Astrocyte (in vitro differentiated cells and primary cell): ENCODE measurements around the gene PPIF.

Experiments
- EZH2 ChIP-seq: IDR thresholded peaks from 2 replicates; pipeline ENCODE4 v1.6.1; 2012; ENCODE audit warnings: mild to moderate bottlenecking, low read length, inconsistent platforms; ENCODE audit not compliant: insufficient read depth
- TF ChIP-seq, protein P1 (sequence below): IDR thresholded peaks from 2 replicates; pipeline ENCODE4 v1.5.1; 2011; ENCODE audit warnings: low read depth, mild to moderate bottlenecking, inconsistent platforms, low read length, moderate library complexity; ENCODE audit not compliant: insufficient read depth

DNA sequence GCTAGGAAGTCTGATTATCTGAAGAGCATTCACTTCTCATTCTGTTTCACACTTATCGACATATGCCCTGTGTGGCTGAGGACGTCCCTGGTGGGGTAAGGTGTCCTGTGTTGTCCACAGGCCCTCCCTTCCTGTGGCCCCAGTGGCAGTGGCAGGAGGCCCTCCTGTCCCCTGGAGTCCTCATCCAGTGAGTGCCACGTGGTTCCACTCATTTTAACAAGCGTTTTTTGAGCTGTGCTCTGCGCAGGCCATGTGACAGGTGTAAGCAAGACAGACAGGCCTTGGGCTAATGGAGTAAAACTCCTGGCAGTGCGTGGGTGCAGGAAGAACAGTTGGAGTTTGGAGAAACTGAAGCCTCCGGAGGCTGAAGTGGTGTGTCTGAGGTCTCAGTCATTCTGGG lies 39.3 kb upstream of the PPIF start:
- TF ChIP-seq, protein P1, sequence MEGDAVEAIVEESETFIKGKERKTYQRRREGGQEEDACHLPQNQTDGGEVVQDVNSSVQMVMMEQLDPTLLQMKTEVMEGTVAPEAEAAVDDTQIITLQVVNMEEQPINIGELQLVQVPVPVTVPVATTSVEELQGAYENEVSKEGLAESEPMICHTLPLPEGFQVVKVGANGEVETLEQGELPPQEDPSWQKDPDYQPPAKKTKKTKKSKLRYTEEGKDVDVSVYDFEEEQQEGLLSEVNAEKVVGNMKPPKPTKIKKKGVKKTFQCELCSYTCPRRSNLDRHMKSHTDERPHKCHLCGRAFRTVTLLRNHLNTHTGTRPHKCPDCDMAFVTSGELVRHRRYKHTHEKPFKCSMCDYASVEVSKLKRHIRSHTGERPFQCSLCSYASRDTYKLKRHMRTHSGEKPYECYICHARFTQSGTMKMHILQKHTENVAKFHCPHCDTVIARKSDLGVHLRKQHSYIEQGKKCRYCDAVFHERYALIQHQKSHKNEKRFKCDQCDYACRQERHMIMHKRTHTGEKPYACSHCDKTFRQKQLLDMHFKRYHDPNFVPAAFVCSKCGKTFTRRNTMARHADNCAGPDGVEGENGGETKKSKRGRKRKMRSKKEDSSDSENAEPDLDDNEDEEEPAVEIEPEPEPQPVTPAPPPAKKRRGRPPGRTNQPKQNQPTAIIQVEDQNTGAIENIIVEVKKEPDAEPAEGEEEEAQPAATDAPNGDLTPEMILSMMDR = no peak
- no peak for TF ChIP-seq EZH2
